Measurements from ENCODE around the gene ADCY5.

DNA sequence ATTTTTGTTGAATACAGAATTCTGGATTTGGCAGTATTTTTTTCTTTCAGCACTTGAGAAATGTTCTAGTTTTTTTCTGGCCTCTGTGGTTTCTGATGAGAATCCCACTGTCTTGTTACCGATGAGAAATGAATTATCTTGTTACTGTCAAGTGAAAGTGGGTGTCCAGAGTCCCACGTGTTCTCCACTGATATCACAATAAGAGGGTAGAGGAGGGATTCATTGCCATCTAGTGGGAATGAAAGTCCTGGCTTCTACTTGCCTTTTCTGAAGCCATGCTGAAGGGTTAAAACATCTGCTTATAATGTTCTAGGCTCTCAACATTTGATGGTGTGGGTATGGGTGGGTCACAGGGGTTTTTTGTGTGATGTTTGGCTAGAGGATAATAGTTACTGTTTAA is 181.1 kb downstream of the ADCY5 start:
- TF ChIP-seq, protein P1, sequence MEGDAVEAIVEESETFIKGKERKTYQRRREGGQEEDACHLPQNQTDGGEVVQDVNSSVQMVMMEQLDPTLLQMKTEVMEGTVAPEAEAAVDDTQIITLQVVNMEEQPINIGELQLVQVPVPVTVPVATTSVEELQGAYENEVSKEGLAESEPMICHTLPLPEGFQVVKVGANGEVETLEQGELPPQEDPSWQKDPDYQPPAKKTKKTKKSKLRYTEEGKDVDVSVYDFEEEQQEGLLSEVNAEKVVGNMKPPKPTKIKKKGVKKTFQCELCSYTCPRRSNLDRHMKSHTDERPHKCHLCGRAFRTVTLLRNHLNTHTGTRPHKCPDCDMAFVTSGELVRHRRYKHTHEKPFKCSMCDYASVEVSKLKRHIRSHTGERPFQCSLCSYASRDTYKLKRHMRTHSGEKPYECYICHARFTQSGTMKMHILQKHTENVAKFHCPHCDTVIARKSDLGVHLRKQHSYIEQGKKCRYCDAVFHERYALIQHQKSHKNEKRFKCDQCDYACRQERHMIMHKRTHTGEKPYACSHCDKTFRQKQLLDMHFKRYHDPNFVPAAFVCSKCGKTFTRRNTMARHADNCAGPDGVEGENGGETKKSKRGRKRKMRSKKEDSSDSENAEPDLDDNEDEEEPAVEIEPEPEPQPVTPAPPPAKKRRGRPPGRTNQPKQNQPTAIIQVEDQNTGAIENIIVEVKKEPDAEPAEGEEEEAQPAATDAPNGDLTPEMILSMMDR (IDR thresholded peaks at IDR 0.05): no peak
- no peak for TF ChIP-seq POLR2A (IDR thresholded peaks at IDR 0.05)
- TF ChIP-seq POLR2AphosphoS5 (IDR thresholded peaks at IDR 0.05): no peak

All from prostate gland (tissue), 2 donors.